NCI-H1105 (cell line): Measurements from ENCODE around the gene GDPD5.

Source experiments
- DNase-seq: peaks from one replicate; lab custom pipeline; 2025; lab: John Stamatoyannopoulos, UW

GDPD5 gene

DNA sequence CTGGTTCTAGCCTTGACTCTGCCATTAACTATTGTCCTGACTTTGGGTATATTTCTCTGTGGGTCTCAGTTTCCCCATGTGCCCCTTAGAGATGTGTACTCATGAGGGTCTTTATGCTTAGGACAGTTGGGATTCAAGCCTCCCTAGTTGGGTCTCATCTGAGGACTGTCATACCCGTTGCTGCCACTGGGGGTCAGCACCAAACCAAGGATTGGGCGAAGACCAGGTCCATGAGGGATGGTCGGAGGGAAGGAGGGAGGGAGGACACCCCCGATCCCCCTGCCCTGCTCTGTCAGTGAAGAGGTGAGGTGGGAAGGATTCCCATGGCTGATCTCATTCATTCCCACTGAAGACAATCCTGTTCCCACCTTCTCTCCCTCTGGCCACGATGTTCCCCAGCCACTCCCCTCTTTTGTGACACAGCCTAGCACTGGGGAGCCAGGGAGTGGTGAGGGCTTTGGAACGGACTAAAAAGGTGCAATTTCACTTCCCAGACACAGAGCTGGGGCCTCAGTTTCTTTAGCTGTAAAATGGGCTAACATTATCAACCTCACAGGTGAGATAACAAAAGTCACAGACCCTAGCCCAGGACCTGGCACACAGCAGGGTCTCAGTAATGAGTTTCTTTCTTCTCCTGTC is 80.3 kb downstream of the GDPD5 start:
- peak; percentile 28 for DNase-seq

- DNase-seq = no peak
These were observed 82.7 kb downstream of the GDPD5 start for GRCh38 chr11:75443043-75443442.

DNA sequence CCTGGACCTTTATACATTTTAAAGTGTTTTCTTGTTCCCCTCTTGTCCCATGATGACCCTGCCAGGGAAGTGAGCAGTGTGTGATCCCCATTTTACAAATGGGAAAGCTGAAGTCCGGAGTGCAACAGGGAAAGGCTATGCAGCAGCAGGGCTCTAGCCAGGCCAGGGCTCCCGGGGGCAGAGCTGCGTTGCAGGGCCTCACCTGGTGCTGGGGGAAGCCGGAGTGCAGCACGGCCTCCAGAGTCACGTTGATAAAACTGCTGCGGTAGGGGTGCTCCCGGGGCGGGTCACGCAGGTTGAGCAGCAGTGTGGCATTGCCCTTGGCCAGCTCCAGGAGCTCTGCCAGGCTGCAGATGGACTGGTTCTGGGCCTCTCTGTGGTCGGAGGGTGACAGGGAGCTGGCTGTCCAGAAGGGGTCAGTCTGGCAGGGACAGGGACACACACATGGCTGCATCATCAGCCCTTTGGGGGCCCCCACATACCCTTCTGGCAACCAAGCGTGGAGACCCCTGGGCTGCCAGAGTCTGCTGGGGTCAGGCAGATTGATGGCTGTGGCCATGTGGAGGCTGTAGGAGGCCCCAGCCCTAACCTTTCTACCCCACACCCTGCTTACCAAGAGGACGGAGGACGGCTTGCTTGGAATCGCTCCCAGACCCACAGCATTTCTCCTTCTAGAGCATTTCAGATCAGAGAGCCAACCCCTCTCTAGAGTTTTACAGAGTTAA is 83.4 kb downstream of the GDPD5 start:
- DNase-seq = no peak

DNA sequence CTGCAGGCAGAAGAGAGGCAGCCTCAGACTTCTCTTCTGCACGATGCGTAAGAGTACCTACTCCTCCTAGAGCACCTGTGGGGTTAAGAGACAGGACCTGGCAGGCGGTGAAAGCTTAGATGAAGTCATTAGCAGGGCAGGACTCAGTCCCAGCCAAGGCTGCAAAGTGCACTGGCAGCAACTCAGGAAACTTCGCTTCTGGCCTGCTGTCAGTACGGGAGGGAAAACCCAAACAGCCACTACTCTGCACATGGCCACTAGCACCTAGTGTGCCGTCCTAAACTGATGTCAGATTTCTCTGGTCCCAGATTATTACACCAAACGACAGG is 84.0 kb downstream of the GDPD5 start:
- no peak for DNase-seq

DNA sequence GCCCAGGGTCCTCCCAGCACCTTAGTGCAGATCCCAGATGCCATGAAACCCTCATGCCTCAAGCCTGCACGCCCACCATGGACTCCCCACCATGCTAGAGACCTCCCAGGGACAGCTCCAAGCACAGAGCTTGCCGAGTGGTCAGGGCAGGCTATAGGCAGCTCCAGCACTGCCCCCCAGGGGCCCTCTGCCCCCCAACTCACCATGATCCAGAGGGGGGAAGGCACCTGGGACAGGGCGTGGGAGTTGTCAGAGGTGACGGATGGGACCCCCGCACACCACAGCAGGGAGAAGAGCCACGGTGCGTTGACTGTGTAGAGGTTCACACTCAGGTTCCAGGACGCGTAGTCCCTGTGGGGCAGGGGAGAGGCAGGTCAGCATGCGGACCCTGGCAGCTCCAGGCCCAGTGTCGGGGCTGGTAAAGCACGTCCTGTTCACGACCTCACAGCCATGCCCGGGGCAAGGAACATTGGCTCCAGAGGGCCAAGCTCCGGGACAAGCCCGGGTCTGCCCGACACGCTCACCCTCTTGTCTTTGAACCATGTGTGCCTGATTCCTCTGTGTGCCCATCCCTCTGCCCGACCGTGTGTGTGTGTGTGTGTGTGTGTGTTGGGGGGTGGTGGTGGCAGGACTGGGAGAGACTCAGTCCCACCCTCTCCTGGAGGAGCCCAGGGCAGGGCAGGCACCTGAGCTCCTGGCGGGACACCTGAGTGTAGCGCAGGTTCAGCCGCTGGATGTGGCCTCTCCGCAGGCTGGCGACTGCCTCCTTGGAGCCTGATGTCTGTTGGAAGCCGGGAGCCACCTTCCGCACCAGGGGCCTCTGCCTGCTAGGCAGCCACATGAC is 84.6 kb downstream of the GDPD5 start:
- no peak for DNase-seq

DNA sequence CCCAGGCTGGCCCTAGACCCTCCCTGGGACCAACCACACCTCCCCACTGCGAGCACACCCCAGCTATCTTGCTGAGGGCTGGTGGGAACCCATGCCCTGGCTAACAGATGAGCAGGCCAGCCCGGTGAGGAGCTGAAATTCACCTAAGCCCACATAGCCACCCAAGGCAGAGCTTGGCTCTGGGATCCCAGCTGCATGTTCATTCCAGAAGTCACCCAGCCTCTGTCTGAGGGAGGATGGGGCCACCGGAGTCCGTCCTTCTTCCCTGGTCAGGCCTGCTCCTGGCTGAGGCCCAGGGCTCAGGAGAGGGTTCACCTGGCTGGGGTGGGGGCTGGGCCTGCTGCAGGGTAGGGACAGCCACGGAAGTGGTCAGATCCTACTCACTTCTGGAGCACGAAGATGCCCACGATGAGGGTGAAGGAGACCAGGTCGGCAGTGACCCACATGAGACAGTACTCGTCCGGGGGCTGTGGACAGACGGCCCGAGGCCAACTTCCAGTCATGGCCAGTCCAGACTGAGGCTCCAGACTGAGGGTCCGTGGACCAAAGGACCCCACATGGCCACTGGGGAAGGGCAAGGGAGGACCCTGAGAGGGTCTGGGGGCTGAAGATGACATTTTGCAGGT is 86.1 kb downstream of the GDPD5 start:
- no peak for DNase-seq

DNA sequence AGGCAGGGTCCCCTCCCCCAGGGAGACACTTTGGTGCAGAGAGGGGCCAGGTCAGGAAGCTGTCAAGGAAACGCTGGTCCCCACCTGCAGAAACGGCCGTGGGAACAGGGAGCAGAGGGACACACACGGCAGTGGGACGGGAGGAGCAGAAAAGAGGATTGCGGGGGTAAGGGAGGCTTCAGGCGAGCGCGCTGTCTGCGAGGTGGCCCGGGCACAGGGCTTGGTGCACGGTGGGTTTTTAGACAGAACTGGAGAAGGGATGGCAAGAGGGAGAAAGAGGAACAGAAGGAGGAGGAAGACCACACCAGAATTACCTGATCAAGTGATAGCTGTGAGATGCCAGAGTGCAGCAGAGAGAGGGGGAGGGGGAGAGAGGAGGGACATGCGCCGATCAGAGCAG is 86.7 kb downstream of the GDPD5 start:
- DNase-seq = no peak

GRCh38 chr11:75437966-75438659 is 87.6 kb downstream of the GDPD5 start:
- no peak for DNase-seq

- DNase-seq = no peak
These were observed 88.9 kb downstream of the GDPD5 start for GRCh38 chr11:75436806-75437205.

DNA sequence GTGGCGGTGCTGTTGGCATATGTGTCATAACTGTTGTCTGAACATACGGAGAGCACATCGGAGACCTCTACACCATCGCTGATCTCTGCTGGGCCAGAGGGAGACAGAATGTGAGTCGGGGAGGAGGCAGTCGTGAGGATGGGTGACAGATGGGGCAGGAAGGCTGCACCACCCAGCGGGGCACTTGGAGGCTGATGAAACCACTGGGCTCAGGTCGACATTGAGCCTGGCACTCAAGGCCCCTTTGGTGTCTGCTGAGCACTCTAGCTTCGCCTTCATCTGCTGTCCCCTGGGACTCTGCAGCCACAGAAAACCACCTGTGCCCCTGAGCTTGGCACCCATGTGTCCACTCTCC is 90.2 kb downstream of the GDPD5 start:
- DNase-seq = no peak

GRCh38 chr11:75434886-75435570 is 90.7 kb downstream of the GDPD5 start:
- DNase-seq = no peak

GRCh38 chr11:75434051-75434450 is 91.7 kb downstream of the GDPD5 start:
- no peak for DNase-seq

DNA sequence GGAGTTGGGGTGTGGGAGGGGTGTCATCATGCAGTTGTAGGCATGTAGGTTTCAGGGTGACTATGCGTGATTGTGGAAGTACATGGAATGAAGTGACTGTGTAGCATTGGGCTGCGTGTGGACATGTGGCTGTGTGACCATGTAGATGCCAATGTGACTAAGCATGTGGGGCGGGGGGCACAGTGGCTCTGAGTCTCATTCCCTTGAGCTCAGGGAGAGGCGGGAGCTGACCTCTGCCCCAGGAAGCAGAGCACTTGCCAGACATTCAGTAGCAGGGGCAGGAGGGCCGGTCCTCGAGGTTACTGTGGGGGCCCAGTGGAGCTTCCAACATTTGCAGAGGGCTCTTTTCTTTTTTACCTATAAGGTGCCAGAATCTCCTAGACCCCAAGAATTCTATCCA is 92.3 kb downstream of the GDPD5 start:
- no peak for DNase-seq

DNA sequence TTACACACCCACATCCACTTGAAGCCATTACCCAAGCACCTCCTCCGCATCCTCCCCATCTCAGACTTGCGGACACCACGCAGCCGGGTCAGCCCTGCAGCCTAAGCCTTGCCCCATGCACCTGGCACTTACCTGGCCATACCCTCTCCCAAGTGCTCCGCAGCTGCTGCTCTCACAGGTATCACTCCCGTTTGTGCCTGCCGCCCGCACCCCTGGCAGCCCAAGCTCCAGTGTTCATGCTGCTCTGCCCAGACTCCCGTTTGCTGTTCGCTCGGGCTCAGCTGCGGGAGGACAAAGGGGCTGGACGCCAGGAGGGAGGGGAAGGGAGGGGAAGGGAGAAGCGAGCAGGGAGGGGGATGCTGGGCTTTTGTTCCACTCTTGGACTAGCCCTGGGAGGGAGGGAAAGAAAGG is 92.8 kb downstream of the GDPD5 start, which contains the start of gene KLHL35:
Gene KLHL35 (minus strand): TSS at position 293 of the 411 bp plus-strand sequence. CDS start 2,574 bp downstream, outside the sequence.
- peak; percentile 44 for DNase-seq

GRCh38 chr11:75431533-75432525 is 93.9 kb downstream of the GDPD5 start:
- DNase-seq = no peak

DNA sequence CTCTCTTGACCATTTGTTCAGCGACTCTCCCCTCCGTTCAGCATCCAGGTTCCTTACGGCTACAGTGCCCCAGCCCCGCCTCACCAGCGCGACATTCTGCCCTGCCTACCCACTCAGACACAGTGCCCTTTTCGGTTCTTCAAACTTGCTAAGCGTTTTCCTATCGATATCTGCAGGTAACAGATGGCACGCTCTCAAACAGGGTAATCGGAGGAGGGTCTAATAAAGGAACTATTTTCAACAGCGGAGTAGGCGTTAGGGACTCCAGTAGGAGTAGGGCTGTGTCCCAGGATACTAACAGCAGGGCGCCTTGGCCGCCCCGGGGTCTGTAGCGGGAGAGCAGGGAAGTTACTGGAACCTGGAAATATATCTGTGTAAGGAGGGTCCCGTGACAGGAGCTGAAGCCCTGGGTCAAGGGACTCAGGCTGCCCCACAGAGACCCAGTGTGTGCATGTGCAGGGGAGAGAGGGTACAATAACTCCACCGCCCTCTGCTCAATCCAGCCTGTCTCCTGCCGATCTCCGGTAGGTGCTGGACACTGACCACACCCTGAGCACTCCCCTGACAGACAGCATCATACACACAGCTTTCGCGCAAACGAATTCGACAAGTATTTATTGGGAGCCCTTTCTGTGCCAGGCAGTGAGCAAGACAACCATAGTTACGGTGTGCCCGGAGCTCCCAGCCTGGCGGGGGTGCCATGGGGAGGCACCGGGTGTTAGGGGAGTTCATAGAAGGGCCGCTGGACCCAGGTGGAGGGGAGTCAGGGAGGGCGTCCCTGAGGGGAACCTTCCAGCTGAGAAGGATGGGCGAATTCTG is 94.8 kb downstream of the GDPD5 start:
- no peak for DNase-seq

- peak; percentile 42 for DNase-seq
These were observed 95.6 kb downstream of the GDPD5 start for GRCh38 chr11:75429902-75430713.

GRCh38 chr11:75429641-75429901 is 96.2 kb downstream of the GDPD5 start:
- DNase-seq = no peak
